Neuronal stem cell (in vitro differentiated cells): ENCODE measurements around the gene NXPH4.
A peak's percentile ranks its signal among the peaks of the same experiment; 100 is the strongest.

ENCODE experiments used
- DNase-seq: peaks from one replicate; pipeline ENCODE4 v3.0.0-alpha.2; 2013; ENCODE audit warnings: low spot score
- H2AFZ ChIP-seq: one replicate; pipeline ENCODE4 v1.6.1; 2013; ENCODE audit warnings: mild to moderate bottlenecking, low read length, inconsistent platforms
- H2AK5ac ChIP-seq: 2 replicates; pipeline ENCODE4 v1.6.1; 2013; ENCODE audit warnings: low read depth, mild to moderate bottlenecking, inconsistent platforms, low read length, moderate library complexity, mixed read lengths
- H2BK120ac ChIP-seq: 2 replicates; pipeline ENCODE4 v1.6.1; 2013; ENCODE audit warnings: low read depth, mild to moderate bottlenecking, inconsistent platforms, low read length, moderate library complexity, mixed read lengths
- H2BK12ac ChIP-seq: one replicate; pipeline ENCODE4 v1.6.1; 2013; ENCODE audit warnings: low read length, inconsistent platforms
- H2BK15ac ChIP-seq: 2 replicates; pipeline ENCODE4 v1.6.1; 2013; ENCODE audit warnings: mild to moderate bottlenecking, low read length, inconsistent platforms, mixed read lengths
- H2BK5ac ChIP-seq: one replicate; pipeline ENCODE4 v1.6.1; 2013; ENCODE audit warnings: inconsistent platforms, mild to moderate bottlenecking, low read length, moderate library complexity
- H3K14ac ChIP-seq: one replicate; pipeline ENCODE4 v1.6.1; 2013; ENCODE audit warnings: low read length, inconsistent platforms
- H3K18ac ChIP-seq: 2 replicates; pipeline ENCODE4 v1.6.1; 2013; ENCODE audit warnings: low read length, inconsistent platforms
- H3K23ac ChIP-seq: 2 replicates; pipeline ENCODE4 v1.6.1; 2013; ENCODE audit warnings: low read depth, mild to moderate bottlenecking, mixed read lengths, low read length, inconsistent platforms; ENCODE audit not compliant: poor library complexity
- H3K27ac ChIP-seq: replicated peaks from 3 replicates; pipeline ENCODE4 v1.5.1; 2013; ENCODE audit warnings: low read length, inconsistent platforms
- H3K27me3 ChIP-seq, 3 experiments: 2 replicates each; pipeline ENCODE4 v1.6.1; 2013; ENCODE audit warnings: low read length in 3 of 3, mild to moderate bottlenecking in 2 of 3, inconsistent platforms in 1 of 3, low read depth in 1 of 3, mixed read lengths in 1 of 3, moderate library complexity in 1 of 3; ENCODE audit not compliant: control insufficient read depth in 3 of 3, insufficient read depth in 3 of 3
- H3K36me3 ChIP-seq, 2 donors: replicated peaks in 1 of 2; 2 replicates each; pipeline ENCODE4 v1.6.1; 2013; ENCODE audit warnings: low read length in 2 of 2; ENCODE audit not compliant: control insufficient read depth in 2 of 2, insufficient read depth in 2 of 2
- H3K4ac ChIP-seq: 2 replicates; pipeline ENCODE4 v1.6.1; 2013; ENCODE audit warnings: inconsistent platforms, mild to moderate bottlenecking, low read length, moderate library complexity
- H3K4me1 ChIP-seq, 2 donors: 1 replicate in 1 of 2; 2 replicates in 1 of 2; pipeline ENCODE4 v1.6.1; 2013; ENCODE audit warnings: low read length in 2 of 2, low read depth in 1 of 2; ENCODE audit not compliant: control insufficient read depth in 2 of 2, insufficient read depth in 1 of 2
- H3K4me2 ChIP-seq: one replicate; pipeline ENCODE4 v1.6.1; 2013; ENCODE audit warnings: mild to moderate bottlenecking, low read length, inconsistent platforms; ENCODE audit not compliant: insufficient read depth, poor library complexity, severe bottlenecking
- H3K4me3 ChIP-seq, 2 donors: 2 replicates each; pipeline ENCODE4 v1.5.1; 2013; ENCODE audit warnings: low read length in 2 of 2, mild to moderate bottlenecking in 2 of 2, inconsistent platforms in 1 of 2, moderate library complexity in 1 of 2
- H3K79me1 ChIP-seq: one replicate; pipeline ENCODE4 v1.6.1; 2013; ENCODE audit warnings: low read depth, mild to moderate bottlenecking, inconsistent platforms, low read length, moderate library complexity
- H3K9ac ChIP-seq: one replicate; pipeline ENCODE4 v1.6.1; 2013; ENCODE audit warnings: mild to moderate bottlenecking, low read depth, low read length, inconsistent platforms; ENCODE audit not compliant: poor library complexity
- H3K9me3 ChIP-seq, 2 donors: replicated peaks in 1 of 2; 2 replicates each; pipeline versions ENCODE3 to v1.6.1; 2013; ENCODE audit warnings: low read length in 2 of 2, mild to moderate bottlenecking in 2 of 2, inconsistent platforms in 1 of 2, low read depth in 1 of 2, mixed read lengths in 1 of 2, moderate library complexity in 1 of 2; ENCODE audit not compliant: control insufficient read depth in 2 of 2, insufficient read depth in 1 of 2
- H4K8ac ChIP-seq: one replicate; pipeline ENCODE4 v1.6.1; 2013; ENCODE audit warnings: low read depth, mild to moderate bottlenecking, inconsistent platforms, low read length, moderate library complexity
- H4K91ac ChIP-seq: one replicate; pipeline ENCODE4 v1.6.1; 2013; ENCODE audit warnings: low read length, low read depth, mild to moderate bottlenecking, inconsistent platforms; ENCODE audit not compliant: poor library complexity
- WGBS, 2 donors: extraction: QIAGEN DNeasy Blood & Tissue Kit; methylation state at CpG; one replicate each; pipeline ENCODE4 v1.1.7; 2013; ENCODE audit warnings: missing lambda C conversion rate in 2 of 2, mixed read lengths in 1 of 2; ENCODE audit not compliant: insufficient read length in 2 of 2, insufficient replicate concordance in 1 of 2; ENCODE audit errors: extremely low coverage in 2 of 2; 5-methylcytosine and 5-hydroxymethylcytosine counted together

The NXPH4 gene

GRCh38 chr12:57238854-57239554 is 22.4 kb downstream of the NXPH4 start:
- Histone ChIP-seq H3K4me1 (peaks cover 39 to 53% of the 10 kb centered on the region in 2 donors), H3K79me1 (peaks cover 2% of the 10 kb centered on the region), H3K4ac (no peak overlapping the region), H2BK5ac (peak overlapping the region; percentile 72), H3K4me2 (peak overlapping the region; percentile 93), H4K91ac (no peak overlapping the region), H3K18ac (peak overlapping the region; percentile 92), H3K27ac (no peak overlapping the region), H2BK12ac (no peak overlapping the region), H3K36me3 (peaks cover 7 to 17% of the 10 kb centered on the region in 2 donors), H2BK120ac (no peak overlapping the region), H3K9me3 (no peaks in the 10 kb centered on the region), H3K27me3 (peaks cover 22 to 82% (median 42%) of the 10 kb centered on the region in 3 experiments), H2BK15ac (peak overlapping the region; percentile 93), H3K23ac (peak overlapping the region; percentile 52), H3K4me3 (peak overlapping the region; percentile 58 to 70), H2AFZ (peak overlapping the region; percentile 91), H3K9ac (peak overlapping the region; percentile 89), H2AK5ac (peak overlapping the region; percentile 78), H3K14ac (no peak overlapping the region), H4K8ac (no peak overlapping the region)
- no CpG with 5 or more reads among the region's 47 CpGs for WGBS, 2 donors
- DNase-seq, result peak; percentile 91

GRCh38 chr12:57239587-57240065 is 23.0 kb downstream of the NXPH4 start:
- H2AK5ac ChIP-seq, result peak overlapping the region; percentile 2
- H3K4me2 ChIP-seq, result peak overlapping the region; percentile 93
- H3K23ac ChIP-seq, result no peak overlapping the region
- H2AFZ ChIP-seq, result peak overlapping the region; percentile 90
- no peak for DNase-seq
- peaks cover 39 to 53% of the 10 kb centered on the region in 2 donors for H3K4me1 ChIP-seq
- H2BK120ac ChIP-seq, result no peak overlapping the region
- peaks cover 2% of the 10 kb centered on the region for H3K79me1 ChIP-seq
- H2BK12ac ChIP-seq, result no peak overlapping the region
- H3K14ac ChIP-seq, result no peak overlapping the region
- no peak overlapping the region for H3K27ac ChIP-seq
- no CpG with 5 or more reads among the region's 14 CpGs for WGBS, 2 donors
- H4K8ac ChIP-seq, result no peak overlapping the region
- peak overlapping the region; percentile 15 for H3K9ac ChIP-seq
- peak overlapping the region; percentile 22 for H2BK15ac ChIP-seq
- H3K4me3 ChIP-seq, result peak overlapping the region; percentile 58 to 70
- H4K91ac ChIP-seq, result no peak overlapping the region
- H3K27me3 ChIP-seq, result peaks cover 22 to 85% (median 42%) of the 10 kb centered on the region in 3 experiments
- peaks cover under 1 to 11% of the 10 kb centered on the region in 2 donors for H3K36me3 ChIP-seq
- no peak overlapping the region for H3K4ac ChIP-seq
- H3K18ac ChIP-seq, result peak overlapping the region; percentile 81
- H3K9me3 ChIP-seq, result no peaks in the 10 kb centered on the region
- H2BK5ac ChIP-seq, result no peak overlapping the region

- H3K4me2 ChIP-seq, result peak overlapping the region; percentile 87
- H2BK5ac ChIP-seq, result no peak overlapping the region
- H3K23ac ChIP-seq, result peak overlapping the region; percentile 2
- H3K36me3 ChIP-seq, result peaks cover 0 to 6% of the 10 kb centered on the region in 2 donors
- no peak for DNase-seq
- WGBS, 2 donors, result no CpG with 5 or more reads among the region's 72 CpGs
- H3K27me3 ChIP-seq, result peaks cover 22 to 82% (median 42%) of the 10 kb centered on the region in 3 experiments
- peaks cover 2% of the 10 kb centered on the region for H3K79me1 ChIP-seq
- no peak overlapping the region for H2BK12ac ChIP-seq
- peak overlapping the region; percentile 22 for H2BK15ac ChIP-seq
- peak overlapping the region; percentile 90 for H2AFZ ChIP-seq
- H3K9me3 ChIP-seq, result no peaks in the 10 kb centered on the region
- H3K9ac ChIP-seq, result peak overlapping the region; percentile 15
- peak overlapping the region; percentile 82 for H3K18ac ChIP-seq
- no peak overlapping the region for H4K91ac ChIP-seq
- no peak overlapping the region for H3K27ac ChIP-seq
- H3K4me3 ChIP-seq, result peak overlapping the region; percentile 58 to 70
- H4K8ac ChIP-seq, result no peak overlapping the region
- peak overlapping the region; percentile 7 for H2AK5ac ChIP-seq
- H3K14ac ChIP-seq, result no peak overlapping the region
- H2BK120ac ChIP-seq, result no peak overlapping the region
- H3K4me1 ChIP-seq, result peaks cover 39 to 49% of the 10 kb centered on the region in 2 donors
- no peak overlapping the region for H3K4ac ChIP-seq
These were observed 23.7 kb downstream of the NXPH4 start for GRCh38 chr12:57240066-57240921.
